T-helper 1 cell treated with Interleukin-12 subunit alpha and Interleukin-12 subunit beta and Interleukin-4 antibody, amounts not matched to agents 30 ng/mL and 1 ng/mL, for 36 hours (primary cell): Measurements from ENCODE around the gene FAM228B. TPM values are rescaled to one million over a fixed set of nuclear protein-coding genes. Genes with fewer than 3 reads are reported as not detected.
"Not testable (repeated sequence)": the region's sequence is repeated elsewhere in the genome, so short reads cannot be mapped to it uniquely, and the experiment has no call there.

ENCODE experiments used
- intact Hi-C: fragments of 100-400 bp; cut with micrococcal nuclease; formaldehyde crosslinking; loops from one replicate; pipeline ENCODE4 v1.15.1; 2024
- total RNA-seq: library from RNA; stranded (reverse); gene quantifications from 2 replicates; pipeline ENCODE4 v1.2.3, GENCODE V29; 2022

FAM228B gene
- total RNA-seq, 1 donor from 2014 or later, result 10.1 TPM

GRCh38 chr2:24152413-24153197 is 29.3 kb downstream of the FAM228B start:
- intact Hi-C loops, result no loop called here

- intact Hi-C loops, result no loop called here
Measured at GRCh38 chr2:24153478-24153877, 30.2 kb downstream of the FAM228B start.

- intact Hi-C loops, result no loop called here
Measured at GRCh38 chr2:24158131-24158530, 34.9 kb downstream of the FAM228B start.

GRCh38 chr2:24159708-24160107 is 36.4 kb downstream of the FAM228B start:
- intact Hi-C loops, result no loop called here

- intact Hi-C loops, result no loop called here
Measured at GRCh38 chr2:24160761-24161160, 37.5 kb downstream of the FAM228B start.

- intact Hi-C loops, result no loop called here
Measured at GRCh38 chr2:24162494-24162893, 39.2 kb downstream of the FAM228B start.

- intact Hi-C loops, result no loop called here
Measured at GRCh38 chr2:24163186-24163585, 39.9 kb downstream of the FAM228B start.

GRCh38 chr2:24163601-24164000 is 40.3 kb downstream of the FAM228B start:
- intact Hi-C loops, result no loop called here

- intact Hi-C loops, result loop anchor here (1.0 to 2.0 kb wide), 3 partner anchors 176 to 340 kb away; partner anchors contain the start of gene ATAD2B
Measured at GRCh38 chr2:24164416-24164973, 41.2 kb downstream of the FAM228B start.

GRCh38 chr2:24169023-24169422 is 45.8 kb downstream of the FAM228B start:
- intact Hi-C loops, result no loop called here

- intact Hi-C loops, result no loop called here
Measured at GRCh38 chr2:24174851-24175277, 51.6 kb downstream of the FAM228B start, which contains the start of gene FAM228A. FAM228A (plus strand) TSS chr2:24175053; CDS start chr2:24175481, 428 bp downstream.

GRCh38 chr2:24175631-24176187 is 52.4 kb downstream of the FAM228B start:
- intact Hi-C loops, result no loop called here

- intact Hi-C loops, result no loop called here
Measured at GRCh38 chr2:24176326-24176725, 53.1 kb downstream of the FAM228B start.

GRCh38 chr2:24179683-24180082 is 56.4 kb downstream of the FAM228B start:
- intact Hi-C loops, result no loop called here

GRCh38 chr2:24181849-24182248 is 58.6 kb downstream of the FAM228B start:
- intact Hi-C loops, result no loop called here

- intact Hi-C loops, result no loop called here
Measured at GRCh38 chr2:24182507-24182906, 59.2 kb downstream of the FAM228B start.

- intact Hi-C loops, result no loop called here
Measured at GRCh38 chr2:24183366-24184069, 60.2 kb downstream of the FAM228B start.

- intact Hi-C loops, result no loop called here
Measured at GRCh38 chr2:24189551-24189950, 66.3 kb downstream of the FAM228B start.

GRCh38 chr2:24190503-24190902 is 67.2 kb downstream of the FAM228B start:
- intact Hi-C loops, result no loop called here

- intact Hi-C loops, result no loop called here
Measured at GRCh38 chr2:24191156-24191555, 67.9 kb downstream of the FAM228B start.

GRCh38 chr2:24191848-24192247 is 68.6 kb downstream of the FAM228B start:
- intact Hi-C loops, result no loop called here

- intact Hi-C loops, result not testable (repeated sequence)
Measured at GRCh38 chr2:24197213-24197612, 73.9 kb downstream of the FAM228B start.
